ENCODE measurements around the gene FAM83C. TPM values are rescaled to one million over a fixed set of nuclear protein-coding genes. Genes with fewer than 3 reads are reported as not detected.

FAM83C gene
- total and polyA plus RNA-seq, 10 of the 15 experiments (the other 5 are each of a cell fraction or from before 2014, with no cell fraction given), result not detected

- TF ChIP-seq CBX3 (IDR thresholded peaks at IDR 0.05; ENCODE audit: borderline replicate concordance, low read depth) (no peak), TCF7 (IDR thresholded peaks at IDR 0.05; ENCODE audit: borderline replicate concordance) (no peak), ZBTB4 (CRISPR knock-in tag; IDR thresholded peaks at IDR 0.05) (no peak), CEBPB (IDR thresholded peaks at IDR 0.05; ENCODE audit: borderline replicate concordance in 1 of 2, low read depth in 2 of 2, low read length in 2 of 2) (no peak), ZZZ3 (IDR thresholded peaks at IDR 0.05; ENCODE audit: control insufficient read depth, insufficient read length, low read depth) (no peak), POU2F2 (IDR thresholded peaks at IDR 0.05; ENCODE audit: borderline replicate concordance, low read depth, low read length) (no peak), ATF7 (IDR thresholded peaks at IDR 0.05; ENCODE audit: low read depth) (no peak)
- ChIA-PET RAD21 (ENCODE audit: unreplicated experiment) (interaction anchor here (1.5 kb wide), 1 partner anchor 150 kb away, joined by 3 read pairs; no protein-coding TSS in a partner anchor), POLR2A (no interaction called here), SMC1A (ENCODE audit: uncharacterized antibody, unreplicated experiment) (interaction anchor here (0.6 to 1.2 kb wide), 2 partner anchors 148 kb away, joined by 3 to 4 read pairs; no protein-coding TSS in a partner anchor), CTCF (interaction anchor here (0.8 to 1.5 kb wide), 3 partner anchors 10 to 142 kb away, joined by 3 to 4 read pairs (median 4); no protein-coding TSS in a partner anchor)
- no peaks in the 10 kb centered on the region for H3K4me1 ChIP-seq (ENCODE audit: control insufficient read depth, insufficient read depth, low read length)
- in situ Hi-C loops (cut with MboI), result no loop called here
- peaks cover 0 to 3% of the 10 kb centered on the region in 2 experiments; a peak in 1 of 4 replicates for H3K36me3 ChIP-seq (ENCODE audit: control insufficient read depth in 2 of 2, insufficient read depth in 2 of 2, low read length in 1 of 2)
- H3K27me3 ChIP-seq (replicated peaks in 1 of 2; ENCODE audit: control insufficient read depth in 2 of 2, insufficient read depth in 2 of 2, low read length in 1 of 2), result no peaks in the 10 kb centered on the region
- no peak overlapping the region for H3K4me3 ChIP-seq
- H3K9ac ChIP-seq (ENCODE audit: control insufficient read depth, insufficient read depth, low read length), result no peak overlapping the region
- H3K9me3 ChIP-seq (replicated peaks; ENCODE audit: control insufficient read depth, insufficient read depth, low read length), result no peaks in the 10 kb centered on the region
- H2AFZ ChIP-seq (ENCODE audit: control insufficient read depth, low read depth, low read length), result no peak overlapping the region
- 68% methylated on average over 11 of the region's 14 CpGs for WGBS (ENCODE audit: insufficient coverage, insufficient replicate concordance, low lambda C conversion rate, missing lambda C conversion rate)
- no peaks in the 10 kb centered on the region for H4K20me1 ChIP-seq (ENCODE audit: control insufficient read depth, insufficient read depth)
- intact Hi-C loops (cut with micrococcal nuclease; ENCODE audit: unreplicated experiment), result no loop called here
- DNase-seq (ENCODE audit: low read depth, low spot score) (no peak), FAIRE-seq (no peak), ATAC-seq (no peak)
- no peaks in the 10 kb centered on the region for H3K79me2 ChIP-seq (ENCODE audit: control insufficient read depth, insufficient read depth, low read length)
- no peak overlapping the region for H3K4me2 ChIP-seq (ENCODE audit: control insufficient read depth, insufficient read depth)
- no TSS peak for BruUV-seq (replicated peaks)
- no peak overlapping the region for H3K27ac ChIP-seq (ENCODE audit: control insufficient read depth, insufficient read depth)
Measured at GRCh38 chr20:35297740-35298139, 5.5 kb upstream of the FAM83C start.
